Liver (tissue), 9 donors: Measurements from ENCODE around the gene THUMPD2. TPM values are rescaled to one million over a fixed set of nuclear protein-coding genes. Genes with fewer than 3 reads are reported as not detected.

Experiments
- DNase-seq: peaks from one replicate; pipeline ENCODE4 v3.0.0-alpha.2; 2017; ENCODE audit warnings: low spot score
- H3K27ac ChIP-seq, 2 donors: one replicate each; pipeline ENCODE4 v1.7.0; 2013; ENCODE audit warnings: inconsistent platforms in 2 of 2, low read length in 2 of 2, control low read depth in 1 of 2, low read depth in 1 of 2, mild to moderate bottlenecking in 1 of 2
- H3K27me3 ChIP-seq, 4 donors: one replicate each; pipeline versions ENCODE4 v1.6.1 to v1.7.0; 2013; ENCODE audit warnings: low read length in 3 of 4, inconsistent platforms in 1 of 4, mild to moderate bottlenecking in 1 of 4, moderate library complexity in 1 of 4; ENCODE audit not compliant: control insufficient read depth in 4 of 4, insufficient read depth in 4 of 4
- H3K36me3 ChIP-seq, 4 donors: one replicate each; pipeline versions ENCODE4 v1.6.1 to v1.7.0; 2013; ENCODE audit warnings: low read length in 3 of 4, mild to moderate bottlenecking in 3 of 4, low read depth in 1 of 4, moderate library complexity in 1 of 4; ENCODE audit not compliant: control insufficient read depth in 4 of 4, insufficient read depth in 3 of 4
- H3K4me1 ChIP-seq, 4 donors: one replicate each; pipeline versions ENCODE4 v1.6.1 to v1.7.0; 2013; ENCODE audit warnings: low read length in 3 of 4, mild to moderate bottlenecking in 3 of 4, moderate library complexity in 1 of 4; ENCODE audit not compliant: control insufficient read depth in 4 of 4, insufficient read depth in 4 of 4
- H3K4me3 ChIP-seq, 3 donors: one replicate each; pipeline versions ENCODE4 v1.6.1 to v1.7.0; 2013; ENCODE audit warnings: low read length in 3 of 3, control low read depth in 1 of 3, low read depth in 1 of 3, mild to moderate bottlenecking in 1 of 3
- H3K9ac ChIP-seq, 2 donors: one replicate each; pipeline ENCODE4 v1.7.0; 2013; ENCODE audit warnings: low read length in 2 of 2, mild to moderate bottlenecking in 2 of 2, moderate library complexity in 2 of 2, control low read depth in 1 of 2, low read depth in 1 of 2
- H3K9me3 ChIP-seq, 4 donors: one replicate each; pipeline versions ENCODE4 v1.6.1 to v1.7.0; 2013; ENCODE audit warnings: low read length in 3 of 4; ENCODE audit not compliant: control insufficient read depth in 4 of 4
- CTCF ChIP-seq: fragments of 150-350 bp; IDR thresholded peaks from 2 replicates; pipeline ENCODE4 v1.5.1; 2017; ENCODE audit warnings: improper control_type of control experiment, low read depth, low read length; ENCODE audit not compliant: missing input control
- EGR1 ChIP-seq, 2 donors: IDR thresholded peaks; 2 replicates each; pipeline ENCODE4 v1.6.1; 2016 to 2018; ENCODE audit warnings: antibody characterized with exemption in 2 of 2, low read depth in 2 of 2
- FOXA1 ChIP-seq: IDR thresholded peaks from 2 replicates; pipeline ENCODE4 v1.6.1; 2016; ENCODE audit warnings: antibody characterized with exemption
- FOXA2 ChIP-seq: IDR thresholded peaks from 2 replicates; pipeline ENCODE4 v1.6.1; 2016; ENCODE audit warnings: antibody characterized with exemption
- GABPA ChIP-seq, 2 donors: IDR thresholded peaks in 1 of 2; conservative IDR thresholded peaks in 1 of 2; 2 replicates each; pipeline ENCODE4 v1.6.1; 2016; ENCODE audit warnings: antibody characterized with exemption in 2 of 2, mild to moderate bottlenecking in 1 of 2, moderate library complexity in 1 of 2
- HNF4A ChIP-seq, 2 donors: conservative IDR thresholded peaks; 2 replicates each; pipeline ENCODE4 v1.6.1; 2016; ENCODE audit warnings: antibody characterized with exemption in 2 of 2, mild to moderate bottlenecking in 2 of 2
- HNF4G ChIP-seq: IDR thresholded peaks from 2 replicates; pipeline ENCODE4 v1.6.1; 2016; ENCODE audit warnings: antibody characterized with exemption
- JUND ChIP-seq, 2 donors: IDR thresholded peaks; 2 replicates each; pipeline ENCODE4 v1.6.1; 2016; ENCODE audit warnings: antibody characterized with exemption in 2 of 2
- MAX ChIP-seq: IDR thresholded peaks from 2 replicates; pipeline ENCODE4 v1.6.1; 2016; ENCODE audit warnings: antibody characterized with exemption
- NR2F2 ChIP-seq: IDR thresholded peaks from 2 replicates; pipeline ENCODE4 v1.6.1; 2016; ENCODE audit warnings: antibody characterized with exemption
- RAD21 ChIP-seq, 2 donors: IDR thresholded peaks; 2 replicates each; pipeline ENCODE4 v1.6.1; 2016; ENCODE audit warnings: antibody characterized with exemption in 2 of 2, mild to moderate bottlenecking in 2 of 2
- RXRA ChIP-seq, 2 donors: IDR thresholded peaks; 2 replicates each; pipeline ENCODE4 v1.6.1; 2017 to 2018; ENCODE audit warnings: antibody characterized with exemption in 2 of 2, mild to moderate bottlenecking in 1 of 2
- SP1 ChIP-seq: IDR thresholded peaks from 2 replicates; pipeline ENCODE4 v1.6.1; 2018; ENCODE audit warnings: antibody characterized with exemption, mild to moderate bottlenecking
- TAF1 ChIP-seq: conservative IDR thresholded peaks from 2 replicates; pipeline ENCODE4 v1.6.1; 2016; ENCODE audit warnings: antibody characterized with exemption, mild to moderate bottlenecking
- YY1 ChIP-seq: IDR thresholded peaks from 2 replicates; pipeline ENCODE4 v1.6.1; 2016; ENCODE audit warnings: antibody characterized with exemption, mild to moderate bottlenecking
- WGBS: extraction: QIAGEN DNeasy Blood & Tissue Kit; methylation state at CpG from one replicate; pipeline ENCODE4 v1.1.7; 2013; 5-methylcytosine and 5-hydroxymethylcytosine counted together
- polyA plus RNA-seq, 2 donors: library from polyadenylated mRNA; stranded (reverse) in 1 of 2; unstranded in 1 of 2; fragments of 200-250 nt in 1 of 2; fragments of >200 nt in 1 of 2; fragmentation: Nextera tagmentation in 1 of 2; extraction: Ambion mirVana in 1 of 2; gene quantifications; one replicate each; pipeline versions ENCODE4 v1.2.1 to v1.2.3, GENCODE V29; 2013 to 2015
- total RNA-seq, 2 donors: library from RNA; depleted of rRNA; stranded (reverse); fragments of >200 nt; gene quantifications; one replicate each; pipeline ENCODE4 v1.2.3, GENCODE V29; 2014
- TF ChIP-seq, protein P1 (sequence below): IDR thresholded peaks from 2 replicates; pipeline ENCODE4 v1.6.1; 2016; ENCODE audit warnings: antibody characterized with exemption, mild to moderate bottlenecking
- TF ChIP-seq, protein P2 (sequence below): IDR thresholded peaks from 2 replicates; pipeline ENCODE4 v1.6.1; 2016; ENCODE audit warnings: antibody characterized with exemption
- donor health status: healthy.
- donor health status: healthy.
- donor health status: healthy.
- donor health status: healthy.
- donor health status: healthy.

THUMPD2 gene
- total and polyA plus RNA-seq, 4 donors = 2.2 to 5.9 (median 5.0) TPM

DNA sequence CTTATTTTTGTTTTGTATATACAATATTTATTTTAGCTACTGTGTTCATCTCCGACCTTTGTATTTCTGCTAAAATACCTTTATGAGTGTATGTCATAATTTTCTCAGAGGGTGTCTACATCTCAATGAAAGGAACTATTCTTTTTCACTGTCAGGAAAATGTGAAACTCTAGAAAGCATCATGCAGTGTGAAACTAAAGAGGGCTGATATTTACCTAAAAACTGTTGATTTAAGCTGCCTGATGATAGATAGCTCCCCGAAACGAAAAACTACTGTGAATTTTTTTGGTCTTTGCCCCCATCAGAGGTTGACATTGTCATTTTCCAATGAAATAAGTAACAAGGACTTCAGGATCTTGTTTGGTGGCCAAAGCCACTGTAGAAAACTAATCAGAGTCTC is 74.5 kb downstream of the THUMPD2 start:
- peaks cover 0 to 3% (median 1%) of the 10 kb centered on the region in 4 donors for H3K9me3 ChIP-seq
- H3K27ac ChIP-seq = no peak overlapping the region
- no peak overlapping the region for H3K4me3 ChIP-seq
- H3K36me3 ChIP-seq = no peaks in the 10 kb centered on the region
- no peaks in the 10 kb centered on the region for H3K27me3 ChIP-seq
- WGBS = 77% methylated on average over 3 of the region's 3 CpGs
- no peak for DNase-seq
- TF ChIP-seq JUND (IDR thresholded peaks at IDR 0.05) (no peak), RXRA (IDR thresholded peaks at IDR 0.05) (no peak), RAD21 (IDR thresholded peaks at IDR 0.05) (no peak), FOXA1 (no peak), HNF4G (no peak), TAF1 (no peak), SP1 (no peak), MAX (no peak), EGR1 (IDR thresholded peaks at IDR 0.05; ENCODE audit: low read depth in 2 of 2) (no peak), CTCF (no peak), NR2F2 (no peak), HNF4A (conservative IDR thresholded peaks at IDR 0.05) (no peak), YY1 (no peak), FOXA2 (no peak)
- TF ChIP-seq, protein P1, sequence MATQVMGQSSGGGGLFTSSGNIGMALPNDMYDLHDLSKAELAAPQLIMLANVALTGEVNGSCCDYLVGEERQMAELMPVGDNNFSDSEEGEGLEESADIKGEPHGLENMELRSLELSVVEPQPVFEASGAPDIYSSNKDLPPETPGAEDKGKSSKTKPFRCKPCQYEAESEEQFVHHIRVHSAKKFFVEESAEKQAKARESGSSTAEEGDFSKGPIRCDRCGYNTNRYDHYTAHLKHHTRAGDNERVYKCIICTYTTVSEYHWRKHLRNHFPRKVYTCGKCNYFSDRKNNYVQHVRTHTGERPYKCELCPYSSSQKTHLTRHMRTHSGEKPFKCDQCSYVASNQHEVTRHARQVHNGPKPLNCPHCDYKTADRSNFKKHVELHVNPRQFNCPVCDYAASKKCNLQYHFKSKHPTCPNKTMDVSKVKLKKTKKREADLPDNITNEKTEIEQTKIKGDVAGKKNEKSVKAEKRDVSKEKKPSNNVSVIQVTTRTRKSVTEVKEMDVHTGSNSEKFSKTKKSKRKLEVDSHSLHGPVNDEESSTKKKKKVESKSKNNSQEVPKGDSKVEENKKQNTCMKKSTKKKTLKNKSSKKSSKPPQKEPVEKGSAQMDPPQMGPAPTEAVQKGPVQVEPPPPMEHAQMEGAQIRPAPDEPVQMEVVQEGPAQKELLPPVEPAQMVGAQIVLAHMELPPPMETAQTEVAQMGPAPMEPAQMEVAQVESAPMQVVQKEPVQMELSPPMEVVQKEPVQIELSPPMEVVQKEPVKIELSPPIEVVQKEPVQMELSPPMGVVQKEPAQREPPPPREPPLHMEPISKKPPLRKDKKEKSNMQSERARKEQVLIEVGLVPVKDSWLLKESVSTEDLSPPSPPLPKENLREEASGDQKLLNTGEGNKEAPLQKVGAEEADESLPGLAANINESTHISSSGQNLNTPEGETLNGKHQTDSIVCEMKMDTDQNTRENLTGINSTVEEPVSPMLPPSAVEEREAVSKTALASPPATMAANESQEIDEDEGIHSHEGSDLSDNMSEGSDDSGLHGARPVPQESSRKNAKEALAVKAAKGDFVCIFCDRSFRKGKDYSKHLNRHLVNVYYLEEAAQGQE = no peak
- TF ChIP-seq, protein P2, sequence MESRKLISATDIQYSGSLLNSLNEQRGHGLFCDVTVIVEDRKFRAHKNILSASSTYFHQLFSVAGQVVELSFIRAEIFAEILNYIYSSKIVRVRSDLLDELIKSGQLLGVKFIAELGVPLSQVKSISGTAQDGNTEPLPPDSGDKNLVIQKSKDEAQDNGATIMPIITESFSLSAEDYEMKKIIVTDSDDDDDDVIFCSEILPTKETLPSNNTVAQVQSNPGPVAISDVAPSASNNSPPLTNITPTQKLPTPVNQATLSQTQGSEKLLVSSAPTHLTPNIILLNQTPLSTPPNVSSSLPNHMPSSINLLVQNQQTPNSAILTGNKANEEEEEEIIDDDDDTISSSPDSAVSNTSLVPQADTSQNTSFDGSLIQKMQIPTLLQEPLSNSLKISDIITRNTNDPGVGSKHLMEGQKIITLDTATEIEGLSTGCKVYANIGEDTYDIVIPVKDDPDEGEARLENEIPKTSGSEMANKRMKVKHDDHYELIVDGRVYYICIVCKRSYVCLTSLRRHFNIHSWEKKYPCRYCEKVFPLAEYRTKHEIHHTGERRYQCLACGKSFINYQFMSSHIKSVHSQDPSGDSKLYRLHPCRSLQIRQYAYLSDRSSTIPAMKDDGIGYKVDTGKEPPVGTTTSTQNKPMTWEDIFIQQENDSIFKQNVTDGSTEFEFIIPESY = no peak
- H3K4me1 ChIP-seq = no peaks in the 10 kb centered on the region
- H3K9ac ChIP-seq = no peak overlapping the region

GRCh38 chr2:39703181-39703872 is 75.7 kb downstream of the THUMPD2 start:
- 90% methylated on average over 3 of the region's 3 CpGs for WGBS
- H3K4me1 ChIP-seq = no peaks in the 10 kb centered on the region
- H3K27ac ChIP-seq = no peak overlapping the region
- no peak overlapping the region for H3K4me3 ChIP-seq
- no peak overlapping the region for H3K9ac ChIP-seq
- H3K9me3 ChIP-seq = peaks cover 0 to 3% (median 1%) of the 10 kb centered on the region in 4 donors
- no peak for TF ChIP-seq NR2F2
- TF ChIP-seq, protein P2 = no peak
- TF ChIP-seq MAX = no peak
- TF ChIP-seq JUND (IDR thresholded peaks at IDR 0.05) = no peak
- no peak for TF ChIP-seq TAF1
- TF ChIP-seq HNF4A (conservative IDR thresholded peaks at IDR 0.05) = no peak
- TF ChIP-seq RXRA (IDR thresholded peaks at IDR 0.05) = no peak
- no peak for TF ChIP-seq GABPA (IDR thresholded peaks at IDR 0.05 in 1 of 2, conservative IDR thresholded peaks at IDR 0.05 in 1 of 2)
- TF ChIP-seq SP1 = no peak
- no peak for DNase-seq
- no peaks in the 10 kb centered on the region for H3K27me3 ChIP-seq
- no peaks in the 10 kb centered on the region for H3K36me3 ChIP-seq
